Neural cell (in vitro differentiated cells): ENCODE data around the gene CYP2W1. TPM values are rescaled to one million over a fixed set of nuclear protein-coding genes. Genes with fewer than 3 reads are reported as not detected.

Experiments used
- H2AFZ ChIP-seq: fragments of 200-600, 300-800 bp; sonication (generic), shearing (Covaris generic); 2 replicates; pipeline ENCODE4 v1.6.0; 2014; ENCODE audit warnings: low read depth, mild to moderate bottlenecking, antibody characterized with exemption, low read length, moderate library complexity
- H3F3A ChIP-seq: fragments of 200-600 bp; shearing (Covaris generic); 2 replicates; pipeline ENCODE4 v1.6.1; 2016; ENCODE audit warnings: mild to moderate bottlenecking, moderate library complexity, mixed read lengths, antibody characterized with exemption, low read length; ENCODE audit not compliant: insufficient read depth, poor library complexity, severe bottlenecking
- H3K27ac ChIP-seq: fragments of 200-600, 300-800 bp; sonication (generic), shearing (Covaris generic); 2 replicates; pipeline ENCODE4 v1.5.1; 2014; ENCODE audit warnings: mild to moderate bottlenecking, low read length, moderate library complexity
- H3K27me3 ChIP-seq: fragments of 300-800, 200-600 bp; sonication (generic), shearing (Covaris generic); 2 replicates; pipeline ENCODE4 v1.6.0; 2014; ENCODE audit warnings: mild to moderate bottlenecking, low read depth, low read length, moderate library complexity; ENCODE audit not compliant: insufficient read depth
- H3K36me3 ChIP-seq: fragments of 300-800, 200-600 bp; sonication (generic), shearing (Covaris generic); 2 replicates; pipeline ENCODE4 v1.5.1; 2014; ENCODE audit warnings: mild to moderate bottlenecking, antibody characterized with exemption, low read length, moderate library complexity; ENCODE audit not compliant: insufficient read depth
- H3K4me2 ChIP-seq: fragments of 300-800, 200-600 bp; sonication (generic), shearing (Covaris generic); 2 replicates; pipeline ENCODE4 v1.6.0; 2014; ENCODE audit warnings: mild to moderate bottlenecking, low read length
- H3K4me3 ChIP-seq: fragments of 300-800, 200-600 bp; sonication (generic), shearing (Covaris generic); 2 replicates; pipeline ENCODE4 v1.5.1; 2014; ENCODE audit warnings: mild to moderate bottlenecking, low read length, moderate library complexity
- H3K79me2 ChIP-seq: fragments of 200-600 bp; shearing (Covaris generic); replicated peaks from 2 replicates; pipeline ENCODE4 v1.6.0; 2014; ENCODE audit warnings: mild to moderate bottlenecking, low read length, moderate library complexity; ENCODE audit not compliant: insufficient read depth
- H3K9ac ChIP-seq: fragments of 300-800, 200-600 bp; sonication (generic), shearing (Covaris generic); 2 replicates; pipeline ENCODE4 v1.6.1; 2016; ENCODE audit warnings: mild to moderate bottlenecking, low read length, mixed read lengths
- H3K9me2 ChIP-seq: fragments of 200-600 bp; shearing (Covaris generic); 2 replicates; pipeline ENCODE4 v1.6.1; 2016; ENCODE audit warnings: mild to moderate bottlenecking, low read length, mixed read lengths; ENCODE audit not compliant: insufficient read depth
- H3K9me3 ChIP-seq: fragments of 200-600, 300-800 bp; sonication (generic), shearing (Covaris generic); 2 replicates; pipeline ENCODE4 v1.6.1; 2016; ENCODE audit warnings: mild to moderate bottlenecking, mixed run types, low read length, moderate library complexity, mixed read lengths
- H4K20me1 ChIP-seq: fragments of 200-600 bp; shearing (Covaris generic); 2 replicates; pipeline ENCODE4 v1.6.1; 2016; ENCODE audit warnings: mild to moderate bottlenecking, mixed run types; ENCODE audit not compliant: insufficient read depth
- CTCF ChIP-seq: fragments of 450-650 bp; IDR thresholded peaks from 2 replicates; pipeline ENCODE4 v1.5.1; 2014; ENCODE audit warnings: antibody characterized with exemption, mild to moderate bottlenecking, moderate library complexity; ENCODE audit not compliant: poor library complexity, severe bottlenecking
- EP300 ChIP-seq: fragments of 450-650 bp; conservative IDR thresholded peaks from 2 replicates; pipeline ENCODE4 v1.6.1; 2014; ENCODE audit warnings: antibody characterized with exemption, mild to moderate bottlenecking, moderate library complexity; ENCODE audit not compliant: poor library complexity, severe bottlenecking
- EZH2 ChIP-seq: fragments of 200-600, 300-800 bp; shearing (Covaris generic), sonication (generic); IDR thresholded peaks from 2 replicates; pipeline ENCODE4 v1.6.1; 2014; ENCODE audit warnings: antibody characterized with exemption, low read length, borderline replicate concordance, mild to moderate bottlenecking; ENCODE audit not compliant: insufficient read depth, poor library complexity, severe bottlenecking
- MXI1 ChIP-seq: fragments of 450-650 bp; conservative IDR thresholded peaks from 2 replicates; pipeline ENCODE4 v1.6.1; 2014; ENCODE audit warnings: antibody characterized with exemption, mild to moderate bottlenecking; ENCODE audit not compliant: poor library complexity, severe bottlenecking
- POLR2AphosphoS5 ChIP-seq: IDR thresholded peaks from 2 replicates; pipeline ENCODE4 v1.6.1; 2012
- RAD21 ChIP-seq: fragments of 450-650 bp; conservative IDR thresholded peaks from 2 replicates; pipeline ENCODE4 v1.6.1; 2014; ENCODE audit warnings: antibody characterized with exemption, mild to moderate bottlenecking, moderate library complexity
- REST ChIP-seq: IDR thresholded peaks from 2 replicates; pipeline ENCODE4 v1.6.1; 2012; ENCODE audit warnings: borderline replicate concordance
- SMC3 ChIP-seq: fragments of 450-650 bp; conservative IDR thresholded peaks from 2 replicates; pipeline ENCODE4 v1.6.1; 2014; ENCODE audit warnings: antibody characterized with exemption, mild to moderate bottlenecking, moderate library complexity; ENCODE audit not compliant: poor library complexity
- TAF1 ChIP-seq: IDR thresholded peaks from 2 replicates; pipeline ENCODE4 v1.6.1; 2012; ENCODE audit warnings: low read depth
- polyA plus RNA-seq: library from polyadenylated mRNA; depleted of rRNA; stranded (reverse); fragments of >200 nt; gene quantifications from 2 replicates; pipeline ENCODE4 v1.2.3, GENCODE V29; 2014

Gene CYP2W1
- polyA plus RNA-seq, 1 donor from 2014 or later, result not detected

- Histone ChIP-seq H3K27ac (no peak overlapping the region), H3K4me3 (no peak overlapping the region), H3F3A (no peaks in the 10 kb centered on the region), H3K27me3 (no peaks in the 10 kb centered on the region), H3K9me3 (no peaks in the 10 kb centered on the region), H3K79me2 (peaks cover 5% of the 10 kb centered on the region), H2AFZ (no peak overlapping the region), H4K20me1 (peaks cover 11% of the 10 kb centered on the region), H3K4me2 (no peak overlapping the region), H3K9me2 (no peaks in the 10 kb centered on the region), H3K9ac (no peak overlapping the region), H3K36me3 (peaks cover 11% of the 10 kb centered on the region)
- TF ChIP-seq RAD21 (no peak), SMC3 (no peak), TAF1 (no peak), REST (no peak), EZH2 (no peak), EP300 (no peak), CTCF (no peak), MXI1 (no peak), POLR2AphosphoS5 (no peak)
These were observed 28.5 kb downstream of the CYP2W1 start for GRCh38 chr7:1011297-1012003.

- Histone ChIP-seq H2AFZ (no peak overlapping the region), H3K9me2 (no peaks in the 10 kb centered on the region), H3K27me3 (no peaks in the 10 kb centered on the region), H3K4me2 (no peak overlapping the region), H3K9ac (no peak overlapping the region), H3K9me3 (no peaks in the 10 kb centered on the region), H3K4me3 (no peak overlapping the region), H3K36me3 (peaks cover 11% of the 10 kb centered on the region), H3F3A (no peaks in the 10 kb centered on the region), H4K20me1 (peaks cover 12% of the 10 kb centered on the region), H3K79me2 (peaks cover 5% of the 10 kb centered on the region), H3K27ac (no peak overlapping the region)
- no peak for TF ChIP-seq REST
- TF ChIP-seq CTCF, result no peak
- no peak for TF ChIP-seq SMC3
- TF ChIP-seq EP300, result no peak
- TF ChIP-seq POLR2AphosphoS5, result no peak
- no peak for TF ChIP-seq MXI1
- TF ChIP-seq RAD21, result no peak
- TF ChIP-seq EZH2, result no peak
- no peak for TF ChIP-seq TAF1
These were observed 29.2 kb downstream of the CYP2W1 start for GRCh38 chr7:1012004-1012715.
